OCI-LY7 (cell line): ENCODE data around the gene ALB. TPM values are rescaled to one million over a fixed set of nuclear protein-coding genes. Genes with fewer than 3 reads are reported as not detected.

Source experiments
- BruUV-seq: library from RNA; stranded (reverse); fragments of 400-500 nt; replicated peaks from 2 replicates; lab custom pipeline; 2021; lab: Mats Ljungman, UMichigan
- CTCF ChIA-PET: fragments of 300-600 bp; sonication (Branson Sonifier 250); formaldehyde crosslinking; loops from one replicate; lab custom pipeline; 2022; ENCODE audit warnings: antibody characterized with exemption; ENCODE audit not compliant: unreplicated experiment; lab: Charles Lee
- POLR2A ChIA-PET: fragments of 300-600 bp; sonication (Branson Sonifier 250); formaldehyde crosslinking; loops from one replicate; lab custom pipeline; 2022; ENCODE audit warnings: antibody characterized with exemption; lab: Charles Lee
- DNase-seq: peaks from one replicate; pipeline ENCODE4 v3.0.0-alpha.2; 2015; ENCODE audit warnings: low spot score
- H2AFZ ChIP-seq: fragments of 200-600 bp; sonication (generic), shearing (Covaris generic); 2 replicates; pipeline ENCODE4 v1.6.1; 2014; ENCODE audit warnings: mild to moderate bottlenecking, antibody characterized with exemption, low read length, moderate library complexity
- H3K27ac ChIP-seq: fragments of 200-600 bp; sonication (generic); 2 replicates; pipeline ENCODE4 v1.5.1; 2014; ENCODE audit warnings: mixed run types, low read depth, mild to moderate bottlenecking, moderate library complexity, low read length, inconsistent platforms; ENCODE audit not compliant: poor library complexity, severe bottlenecking
- H3K36me3 ChIP-seq: fragments of 200-600 bp; sonication (generic); 2 replicates; pipeline ENCODE4 v1.6.1; 2014; ENCODE audit warnings: mild to moderate bottlenecking, antibody characterized with exemption, low read length, moderate library complexity, mixed read lengths; ENCODE audit not compliant: insufficient read depth
- H3K4me1 ChIP-seq: fragments of 200-600 bp; sonication (generic); 2 replicates; pipeline ENCODE4 v1.5.1; 2014; ENCODE audit warnings: mild to moderate bottlenecking, low read length; ENCODE audit not compliant: insufficient read depth, poor library complexity, severe bottlenecking
- H3K4me2 ChIP-seq: fragments of 200-600 bp; sonication (generic); 2 replicates; pipeline ENCODE4 v1.6.1; 2014; ENCODE audit warnings: mild to moderate bottlenecking, low read length
- H3K4me3 ChIP-seq: fragments of 200-600 bp; sonication (generic); 2 replicates; pipeline ENCODE4 v1.5.1; 2014; ENCODE audit warnings: mild to moderate bottlenecking, low read depth, low read length; ENCODE audit not compliant: poor library complexity, severe bottlenecking
- H3K79me2 ChIP-seq: fragments of 200-600 bp; sonication (generic); 2 replicates; pipeline ENCODE4 v1.6.1; 2016; ENCODE audit warnings: low read depth, mild to moderate bottlenecking, low read length, moderate library complexity, mixed read lengths; ENCODE audit not compliant: insufficient read depth
- H3K9me2 ChIP-seq: fragments of 200-600 bp; sonication (generic); 2 replicates; pipeline ENCODE4 v1.6.1; 2016; ENCODE audit warnings: mild to moderate bottlenecking, low read length, mixed read lengths; ENCODE audit not compliant: insufficient read depth
- H3K9me3 ChIP-seq: fragments of 200-600 bp; sonication (generic); 2 replicates; pipeline ENCODE4 v1.6.1; 2014; ENCODE audit warnings: mild to moderate bottlenecking, mixed run types, low read length, mixed read lengths
- H4K20me1 ChIP-seq: fragments of 200-600 bp; sonication (generic); 2 replicates; pipeline ENCODE4 v1.6.1; 2014; ENCODE audit warnings: mild to moderate bottlenecking, antibody characterized with exemption, low read length, moderate library complexity, mixed read lengths; ENCODE audit not compliant: insufficient read depth
- CTCF ChIP-seq: fragments of 200-600 bp; sonication (generic); conservative IDR thresholded peaks from 2 replicates; pipeline ENCODE4 v1.5.1; 2014; ENCODE audit warnings: mild to moderate bottlenecking, antibody characterized with exemption, low read length, moderate library complexity, mixed read lengths
- EZH2phosphoT487 ChIP-seq: fragments of 200-600 bp; sonication (generic); IDR thresholded peaks from 2 replicates; pipeline ENCODE4 v1.6.1; 2018; ENCODE audit warnings: low read depth, borderline replicate concordance, mild to moderate bottlenecking, mixed run types, antibody characterized with exemption, low read length, moderate library complexity, mixed read lengths
- intact Hi-C: fragments of 100-400 bp; cut with micrococcal nuclease; formaldehyde crosslinking; loops from one replicate; pipeline ENCODE4 v1.10.0; 2022; ENCODE audit not compliant: unreplicated experiment
- total RNA-seq, 2 experiments: library from RNA; depleted of rRNA in 1 of 2; stranded (reverse); fragments of >200 nt in 1 of 2; shearing (Covaris generic) in 1 of 2; gene quantifications; 2 replicates each; pipeline ENCODE4 v1.2.3, GENCODE V29; 2014 to 2022

ALB gene
- total RNA-seq, 2 experiments from 2014 or later = not detected

DNA sequence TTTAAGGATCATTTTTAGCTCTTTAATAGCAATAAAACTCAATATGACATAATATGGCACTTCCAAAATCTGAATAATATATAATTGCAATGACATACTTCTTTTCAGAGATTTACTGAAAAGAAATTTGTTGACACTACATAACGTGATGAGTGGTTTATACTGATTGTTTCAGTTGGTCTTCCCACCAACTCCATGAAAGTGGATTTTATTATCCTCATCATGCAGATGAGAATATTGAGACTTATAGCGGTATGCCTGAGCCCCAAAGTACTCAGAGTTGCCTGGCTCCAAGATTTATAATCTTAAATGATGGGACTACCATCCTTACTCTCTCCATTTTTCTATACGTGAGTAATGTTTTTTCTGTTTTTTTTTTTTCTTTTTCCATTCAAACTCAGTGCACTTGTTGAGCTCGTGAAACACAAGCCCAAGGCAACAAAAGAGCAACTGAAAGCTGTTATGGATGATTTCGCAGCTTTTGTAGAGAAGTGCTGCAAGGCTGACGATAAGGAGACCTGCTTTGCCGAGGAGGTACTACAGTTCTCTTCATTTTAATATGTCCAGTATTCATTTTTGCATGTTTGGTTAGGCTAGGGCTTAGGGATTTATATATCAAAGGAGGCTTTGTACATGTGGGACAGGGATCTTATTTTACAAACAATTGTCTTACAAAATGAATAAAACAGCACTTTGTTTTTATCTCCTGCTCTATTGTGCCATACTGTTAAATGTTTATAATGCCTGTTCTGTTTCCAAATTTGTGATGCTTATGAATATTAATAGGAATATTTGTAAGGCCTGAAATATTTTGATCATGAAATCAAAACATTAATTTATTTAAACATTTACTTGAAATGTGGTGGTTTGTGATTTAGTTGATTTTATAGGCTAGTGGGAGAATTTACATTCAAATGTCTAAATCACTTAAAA lies 15.3 kb downstream of the ALB start:
- ChIA-PET POLR2A (interaction anchor here (0.7 to 1.2 kb wide), 2 partner anchors 13 to 924 kb away, joined by 3 to 4 read pairs; no protein-coding TSS in a partner anchor), CTCF (no interaction called here)
- Histone ChIP-seq H2AFZ (no peak overlapping the region), H3K4me3 (no peak overlapping the region), H3K79me2 (no peaks in the 10 kb centered on the region), H3K36me3 (no peaks in the 10 kb centered on the region), H4K20me1 (no peaks in the 10 kb centered on the region), H3K4me2 (no peak overlapping the region), H3K4me1 (no peaks in the 10 kb centered on the region), H3K27ac (no peak overlapping the region), H3K9me2 (no peaks in the 10 kb centered on the region), H3K9me3 (no peaks in the 10 kb centered on the region)
- DNase-seq = no peak
- TF ChIP-seq CTCF (no peak), EZH2phosphoT487 (no peak)
- intact Hi-C loops = loop anchor here (10.0 kb wide), 1 partner anchor 65 kb away; no protein-coding TSS in a partner anchor
- BruUV-seq = no TSS peak

GRCh38 chr4:73420615-73421014 lies 16.5 kb downstream of the ALB start:
- CTCF ChIA-PET = no interaction called here
- no TSS peak for BruUV-seq

More at GRCh38 chr4:73420615-73421014, 16.5 kb downstream of the ALB start:
- H3K79me2 ChIP-seq = no peaks in the 10 kb centered on the region
- no peak overlapping the region for H3K4me3 ChIP-seq
- H3K9me2 ChIP-seq = no peaks in the 10 kb centered on the region
- no peak for TF ChIP-seq CTCF
- H2AFZ ChIP-seq = no peak overlapping the region
- no peak overlapping the region for H3K27ac ChIP-seq
- no peaks in the 10 kb centered on the region for H3K9me3 ChIP-seq
- no peak for DNase-seq
- intact Hi-C loops = loop anchor here (10.0 kb wide), 1 partner anchor 66 kb away; no protein-coding TSS in a partner anchor
- POLR2A ChIA-PET = no interaction called here
- no peaks in the 10 kb centered on the region for H3K36me3 ChIP-seq
- no peaks in the 10 kb centered on the region for H3K4me1 ChIP-seq
- no peak overlapping the region for H3K4me2 ChIP-seq
- H4K20me1 ChIP-seq = no peaks in the 10 kb centered on the region
